GM23338 (cell line): ENCODE data around the gene C5orf58.

Source experiments
- CREB1 ChIP-seq: fragments of 250-450 bp; sonication (Bioruptor Pico); IDR thresholded peaks from 2 replicates; pipeline ENCODE4 v1.5.0; 2020; ENCODE audit warnings: low read depth, mild to moderate bottlenecking, moderate library complexity
- CTCF ChIP-seq, 2 experiments: fragments of 200-600 bp in 1 of 2; sonication (generic) in 1 of 2; conservative IDR thresholded peaks; 2 replicates each; pipeline versions ENCODE4 v1.5.1 to v1.6.1; 2016 to 2017; ENCODE audit warnings: antibody characterized with exemption in 2 of 2, low read depth in 2 of 2, mild to moderate bottlenecking in 2 of 2, moderate library complexity in 1 of 2
- EZH2 ChIP-seq: fragments of 200-600 bp; sonication (generic); IDR thresholded peaks from one replicate; pipeline ENCODE4 v1.8.0; 2017; ENCODE audit warnings: antibody characterized with exemption, mild to moderate bottlenecking, low read depth; ENCODE audit not compliant: unreplicated experiment
- EZH2phosphoT487 ChIP-seq: fragments of 200-600 bp; sonication (generic); IDR thresholded peaks from one replicate; pipeline ENCODE4 v1.8.1; 2018; ENCODE audit warnings: antibody characterized with exemption; ENCODE audit not compliant: unreplicated experiment
- JUNB ChIP-seq: IDR thresholded peaks from one replicate; pipeline ENCODE4 v1.6.1; 2016; ENCODE audit warnings: antibody characterized with exemption; ENCODE audit not compliant: unreplicated experiment
- NANOG ChIP-seq: IDR thresholded peaks from 2 replicates; pipeline ENCODE4 v1.6.1; 2016; ENCODE audit warnings: antibody characterized with exemption, borderline replicate concordance
- POLR2AphosphoS5 ChIP-seq: IDR thresholded peaks from 2 replicates; pipeline ENCODE4 v1.6.1; 2016; ENCODE audit warnings: antibody characterized with exemption, low read depth
- STAT1 ChIP-seq: IDR thresholded peaks from one replicate; pipeline ENCODE4 v1.6.1; 2016; ENCODE audit warnings: antibody characterized with exemption; ENCODE audit not compliant: unreplicated experiment
- ZNF114 ChIP-seq: fragments of 250-450 bp; sonication (Bioruptor Pico); IDR thresholded peaks from 2 replicates; pipeline ENCODE4 v1.5.0; 2020; ENCODE audit warnings: mild to moderate bottlenecking, moderate library complexity
- ZNF331 ChIP-seq: fragments of 250-450 bp; sonication (Bioruptor Pico); IDR thresholded peaks from 2 replicates; pipeline ENCODE4 v1.5.0; 2020; ENCODE audit warnings: low read depth, mild to moderate bottlenecking, moderate library complexity
- TF ChIP-seq, protein P1 (sequence below): IDR thresholded peaks from one replicate; pipeline ENCODE4 v1.6.1; 2018; ENCODE audit warnings: antibody characterized with exemption; ENCODE audit not compliant: unreplicated experiment
- TF ChIP-seq, protein P2 (sequence below): IDR thresholded peaks from 2 replicates; pipeline ENCODE4 v1.6.1; 2016; ENCODE audit warnings: antibody characterized with exemption
- TF ChIP-seq, protein P3 (sequence below): fragments of 250-450 bp; sonication (Bioruptor Pico); IDR thresholded peaks from 2 replicates; pipeline ENCODE4 v1.5.0; 2020; ENCODE audit warnings: mild to moderate bottlenecking, moderate library complexity

GRCh38 chr5:170256571-170256970 is 23.8 kb downstream of the C5orf58 start:
- TF ChIP-seq CTCF (conservative IDR thresholded peaks at IDR 0.05; ENCODE audit: low read depth in 2 of 2), result no peak
- no peak for TF ChIP-seq EZH2
- TF ChIP-seq CREB1 (CRISPR knock-in tag), result no peak
- TF ChIP-seq EZH2phosphoT487, result no peak
- no peak for TF ChIP-seq NANOG
- TF ChIP-seq STAT1, result no peak
- TF ChIP-seq POLR2AphosphoS5, result no peak
- TF ChIP-seq, protein P1, sequence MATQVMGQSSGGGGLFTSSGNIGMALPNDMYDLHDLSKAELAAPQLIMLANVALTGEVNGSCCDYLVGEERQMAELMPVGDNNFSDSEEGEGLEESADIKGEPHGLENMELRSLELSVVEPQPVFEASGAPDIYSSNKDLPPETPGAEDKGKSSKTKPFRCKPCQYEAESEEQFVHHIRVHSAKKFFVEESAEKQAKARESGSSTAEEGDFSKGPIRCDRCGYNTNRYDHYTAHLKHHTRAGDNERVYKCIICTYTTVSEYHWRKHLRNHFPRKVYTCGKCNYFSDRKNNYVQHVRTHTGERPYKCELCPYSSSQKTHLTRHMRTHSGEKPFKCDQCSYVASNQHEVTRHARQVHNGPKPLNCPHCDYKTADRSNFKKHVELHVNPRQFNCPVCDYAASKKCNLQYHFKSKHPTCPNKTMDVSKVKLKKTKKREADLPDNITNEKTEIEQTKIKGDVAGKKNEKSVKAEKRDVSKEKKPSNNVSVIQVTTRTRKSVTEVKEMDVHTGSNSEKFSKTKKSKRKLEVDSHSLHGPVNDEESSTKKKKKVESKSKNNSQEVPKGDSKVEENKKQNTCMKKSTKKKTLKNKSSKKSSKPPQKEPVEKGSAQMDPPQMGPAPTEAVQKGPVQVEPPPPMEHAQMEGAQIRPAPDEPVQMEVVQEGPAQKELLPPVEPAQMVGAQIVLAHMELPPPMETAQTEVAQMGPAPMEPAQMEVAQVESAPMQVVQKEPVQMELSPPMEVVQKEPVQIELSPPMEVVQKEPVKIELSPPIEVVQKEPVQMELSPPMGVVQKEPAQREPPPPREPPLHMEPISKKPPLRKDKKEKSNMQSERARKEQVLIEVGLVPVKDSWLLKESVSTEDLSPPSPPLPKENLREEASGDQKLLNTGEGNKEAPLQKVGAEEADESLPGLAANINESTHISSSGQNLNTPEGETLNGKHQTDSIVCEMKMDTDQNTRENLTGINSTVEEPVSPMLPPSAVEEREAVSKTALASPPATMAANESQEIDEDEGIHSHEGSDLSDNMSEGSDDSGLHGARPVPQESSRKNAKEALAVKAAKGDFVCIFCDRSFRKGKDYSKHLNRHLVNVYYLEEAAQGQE, result no peak
- TF ChIP-seq ZNF331, result no peak
- no peak for TF ChIP-seq JUNB
- TF ChIP-seq, protein P2, sequence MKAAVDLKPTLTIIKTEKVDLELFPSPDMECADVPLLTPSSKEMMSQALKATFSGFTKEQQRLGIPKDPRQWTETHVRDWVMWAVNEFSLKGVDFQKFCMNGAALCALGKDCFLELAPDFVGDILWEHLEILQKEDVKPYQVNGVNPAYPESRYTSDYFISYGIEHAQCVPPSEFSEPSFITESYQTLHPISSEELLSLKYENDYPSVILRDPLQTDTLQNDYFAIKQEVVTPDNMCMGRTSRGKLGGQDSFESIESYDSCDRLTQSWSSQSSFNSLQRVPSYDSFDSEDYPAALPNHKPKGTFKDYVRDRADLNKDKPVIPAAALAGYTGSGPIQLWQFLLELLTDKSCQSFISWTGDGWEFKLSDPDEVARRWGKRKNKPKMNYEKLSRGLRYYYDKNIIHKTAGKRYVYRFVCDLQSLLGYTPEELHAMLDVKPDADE, result no peak
- TF ChIP-seq ZNF114 (CRISPR knock-in tag), result no peak
- TF ChIP-seq, protein P3, sequence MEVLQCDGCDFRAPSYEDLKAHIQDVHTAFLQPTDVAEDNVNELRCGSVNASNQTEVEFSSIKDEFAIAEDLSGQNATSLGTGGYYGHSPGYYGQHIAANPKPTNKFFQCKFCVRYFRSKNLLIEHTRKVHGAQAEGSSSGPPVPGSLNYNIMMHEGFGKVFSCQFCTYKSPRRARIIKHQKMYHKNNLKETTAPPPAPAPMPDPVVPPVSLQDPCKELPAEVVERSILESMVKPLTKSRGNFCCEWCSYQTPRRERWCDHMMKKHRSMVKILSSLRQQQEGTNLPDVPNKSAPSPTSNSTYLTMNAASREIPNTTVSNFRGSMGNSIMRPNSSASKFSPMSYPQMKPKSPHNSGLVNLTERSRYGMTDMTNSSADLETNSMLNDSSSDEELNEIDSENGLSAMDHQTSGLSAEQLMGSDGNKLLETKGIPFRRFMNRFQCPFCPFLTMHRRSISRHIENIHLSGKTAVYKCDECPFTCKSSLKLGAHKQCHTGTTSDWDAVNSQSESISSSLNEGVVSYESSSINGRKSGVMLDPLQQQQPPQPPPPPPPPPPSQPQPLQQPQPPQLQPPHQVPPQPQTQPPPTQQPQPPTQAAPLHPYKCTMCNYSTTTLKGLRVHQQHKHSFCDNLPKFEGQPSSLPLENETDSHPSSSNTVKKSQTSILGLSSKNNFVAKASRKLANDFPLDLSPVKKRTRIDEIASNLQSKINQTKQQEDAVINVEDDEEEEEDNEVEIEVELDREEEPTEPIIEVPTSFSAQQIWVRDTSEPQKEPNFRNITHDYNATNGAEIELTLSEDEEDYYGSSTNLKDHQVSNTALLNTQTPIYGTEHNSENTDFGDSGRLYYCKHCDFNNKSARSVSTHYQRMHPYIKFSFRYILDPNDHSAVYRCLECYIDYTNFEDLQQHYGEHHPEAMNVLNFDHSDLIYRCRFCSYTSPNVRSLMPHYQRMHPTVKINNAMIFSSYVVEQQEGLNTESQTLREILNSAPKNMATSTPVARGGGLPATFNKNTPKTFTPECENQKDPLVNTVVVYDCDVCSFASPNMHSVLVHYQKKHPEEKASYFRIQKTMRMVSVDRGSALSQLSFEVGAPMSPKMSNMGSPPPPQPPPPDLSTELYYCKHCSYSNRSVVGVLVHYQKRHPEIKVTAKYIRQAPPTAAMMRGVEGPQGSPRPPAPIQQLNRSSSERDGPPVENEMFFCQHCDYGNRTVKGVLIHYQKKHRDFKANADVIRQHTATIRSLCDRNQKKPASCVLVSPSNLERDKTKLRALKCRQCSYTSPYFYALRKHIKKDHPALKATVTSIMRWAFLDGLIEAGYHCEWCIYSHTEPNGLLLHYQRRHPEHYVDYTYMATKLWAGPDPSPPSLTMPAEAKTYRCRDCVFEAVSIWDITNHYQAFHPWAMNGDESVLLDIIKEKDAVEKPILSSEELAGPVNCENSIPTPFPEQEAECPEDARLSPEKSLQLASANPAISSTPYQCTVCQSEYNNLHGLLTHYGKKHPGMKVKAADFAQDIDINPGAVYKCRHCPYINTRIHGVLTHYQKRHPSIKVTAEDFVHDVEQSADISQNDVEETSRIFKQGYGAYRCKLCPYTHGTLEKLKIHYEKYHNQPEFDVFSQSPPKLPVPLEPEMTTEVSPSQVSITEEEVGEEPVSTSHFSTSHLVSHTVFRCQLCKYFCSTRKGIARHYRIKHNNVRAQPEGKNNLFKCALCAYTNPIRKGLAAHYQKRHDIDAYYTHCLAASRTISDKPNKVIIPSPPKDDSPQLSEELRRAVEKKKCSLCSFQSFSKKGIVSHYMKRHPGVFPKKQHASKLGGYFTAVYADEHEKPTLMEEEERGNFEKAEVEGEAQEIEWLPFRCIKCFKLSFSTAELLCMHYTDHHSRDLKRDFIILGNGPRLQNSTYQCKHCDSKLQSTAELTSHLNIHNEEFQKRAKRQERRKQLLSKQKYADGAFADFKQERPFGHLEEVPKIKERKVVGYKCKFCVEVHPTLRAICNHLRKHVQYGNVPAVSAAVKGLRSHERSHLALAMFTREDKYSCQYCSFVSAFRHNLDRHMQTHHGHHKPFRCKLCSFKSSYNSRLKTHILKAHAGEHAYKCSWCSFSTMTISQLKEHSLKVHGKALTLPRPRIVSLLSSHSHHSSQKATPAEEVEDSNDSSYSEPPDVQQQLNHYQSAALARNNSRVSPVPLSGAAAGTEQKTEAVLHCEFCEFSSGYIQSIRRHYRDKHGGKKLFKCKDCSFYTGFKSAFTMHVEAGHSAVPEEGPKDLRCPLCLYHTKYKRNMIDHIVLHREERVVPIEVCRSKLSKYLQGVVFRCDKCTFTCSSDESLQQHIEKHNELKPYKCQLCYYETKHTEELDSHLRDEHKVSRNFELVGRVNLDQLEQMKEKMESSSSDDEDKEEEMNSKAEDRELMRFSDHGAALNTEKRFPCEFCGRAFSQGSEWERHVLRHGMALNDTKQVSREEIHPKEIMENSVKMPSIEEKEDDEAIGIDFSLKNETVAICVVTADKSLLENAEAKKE (CRISPR knock-in tag), result no peak
